H9 (cell line): Measurements from ENCODE around the gene HIGD2B. TPM values are rescaled to one million over a fixed set of nuclear protein-coding genes. Genes with fewer than 3 reads are reported as not detected.

ENCODE experiments used
- DNase-seq: peaks from one replicate; pipeline ENCODE4 v3.0.0-alpha.2; 2017
- H2AFZ ChIP-seq: one replicate; pipeline ENCODE4 v1.6.1; 2013; ENCODE audit warnings: mild to moderate bottlenecking, low read length, control low read depth, moderate library complexity
- H2AK5ac ChIP-seq: 2 replicates; pipeline ENCODE4 v1.6.1; 2013; ENCODE audit warnings: low read length, control low read depth, mixed read lengths; ENCODE audit not compliant: insufficient read length
- H2BK120ac ChIP-seq: one replicate; pipeline ENCODE4 v1.6.1; 2013; ENCODE audit warnings: low read depth, mild to moderate bottlenecking, low read length, control low read depth, inconsistent platforms; ENCODE audit not compliant: poor library complexity, severe bottlenecking
- H2BK12ac ChIP-seq: 2 replicates; pipeline ENCODE4 v1.6.1; 2013; ENCODE audit warnings: low read length, control low read depth, mixed read lengths, low read depth; ENCODE audit not compliant: insufficient read length
- H2BK15ac ChIP-seq: 2 replicates; pipeline ENCODE4 v1.6.1; 2013; ENCODE audit warnings: low read depth, low read length, control low read depth
- H2BK20ac ChIP-seq: one replicate; pipeline ENCODE4 v1.6.1; 2013; ENCODE audit warnings: low read depth, mild to moderate bottlenecking, low read length, control low read depth, inconsistent platforms; ENCODE audit not compliant: poor library complexity, severe bottlenecking
- H2BK5ac ChIP-seq: 2 replicates; pipeline ENCODE4 v1.6.1; 2013; ENCODE audit warnings: low read length, control low read depth, mixed read lengths; ENCODE audit not compliant: insufficient read length
- H3K14ac ChIP-seq: 2 replicates; pipeline ENCODE4 v1.6.1; 2013; ENCODE audit warnings: low read length, control low read depth; ENCODE audit not compliant: insufficient read depth
- H3K18ac ChIP-seq: 2 replicates; pipeline ENCODE4 v1.6.1; 2013; ENCODE audit warnings: low read depth, mild to moderate bottlenecking, mixed read lengths, low read length, control low read depth; ENCODE audit not compliant: insufficient read length
- H3K23ac ChIP-seq: 2 replicates; pipeline ENCODE4 v1.6.1; 2013; ENCODE audit warnings: low read length, control low read depth, mixed read lengths, low read depth; ENCODE audit not compliant: insufficient read length
- H3K23me2 ChIP-seq: 2 replicates; pipeline ENCODE4 v1.6.1; 2013; ENCODE audit warnings: low read depth, mild to moderate bottlenecking, mixed read lengths, low read length, control low read depth; ENCODE audit not compliant: insufficient read length, poor library complexity, severe bottlenecking
- H3K27ac ChIP-seq: 2 replicates; pipeline ENCODE4 v1.5.1; 2013; ENCODE audit warnings: low read length, control low read depth, mixed read lengths, low read depth; ENCODE audit not compliant: insufficient read length
- H3K27me3 ChIP-seq: 2 replicates; pipeline ENCODE4 v1.6.1; 2013; ENCODE audit warnings: low read length, control low read depth, inconsistent platforms; ENCODE audit not compliant: insufficient read depth
- H3K4ac ChIP-seq: 2 replicates; pipeline ENCODE4 v1.6.1; 2013; ENCODE audit warnings: low read depth, mild to moderate bottlenecking, control low read depth, inconsistent platforms, low read length, moderate library complexity
- H3K4me1 ChIP-seq: 2 replicates; pipeline ENCODE4 v1.6.1; 2013; ENCODE audit warnings: low read length, control low read depth, inconsistent platforms; ENCODE audit not compliant: insufficient read depth
- H3K4me2 ChIP-seq: 2 replicates; pipeline ENCODE4 v1.6.1; 2013; ENCODE audit warnings: low read length, control low read depth, mixed read lengths; ENCODE audit not compliant: insufficient read length, insufficient read depth
- H3K56ac ChIP-seq: 2 replicates; pipeline ENCODE4 v1.6.1; 2013; ENCODE audit warnings: low read depth, mild to moderate bottlenecking, mixed read lengths, low read length, control low read depth; ENCODE audit not compliant: insufficient read length
- H3K79me1 ChIP-seq: 2 replicates; pipeline ENCODE4 v1.6.1; 2013; ENCODE audit warnings: low read depth, mild to moderate bottlenecking, moderate library complexity, low read length, control low read depth, inconsistent platforms; ENCODE audit not compliant: insufficient read depth, poor library complexity, severe bottlenecking
- H3K79me2 ChIP-seq: 2 replicates; pipeline ENCODE4 v1.6.1; 2013; ENCODE audit warnings: low read length, control low read depth, inconsistent platforms; ENCODE audit not compliant: insufficient read depth
- H3K9ac ChIP-seq: 2 replicates; pipeline ENCODE4 v1.6.1; 2013; ENCODE audit warnings: low read length, control low read depth, mixed read lengths; ENCODE audit not compliant: insufficient read length; ENCODE audit errors: extremely low read depth
- H3K9me3 ChIP-seq: one replicate; pipeline ENCODE4 v1.6.1; 2013; ENCODE audit warnings: low read depth, low read length, inconsistent platforms; ENCODE audit not compliant: control insufficient read depth
- H3T11ph ChIP-seq: one replicate; pipeline ENCODE4 v1.6.1; 2013; ENCODE audit warnings: mild to moderate bottlenecking, low read length, control low read depth, inconsistent platforms
- H4K20me1 ChIP-seq: one replicate; pipeline ENCODE4 v1.6.1; 2013; ENCODE audit not compliant: control insufficient read depth, insufficient read length, insufficient read depth
- H4K5ac ChIP-seq: 2 replicates; pipeline ENCODE4 v1.6.1; 2013; ENCODE audit warnings: low read depth, mild to moderate bottlenecking, mixed read lengths, low read length, control low read depth; ENCODE audit not compliant: insufficient read length
- H4K8ac ChIP-seq: replicated peaks from 2 replicates; pipeline ENCODE4 v1.6.1; 2013; ENCODE audit warnings: low read length, control low read depth, mixed read lengths, low read depth; ENCODE audit not compliant: insufficient read length
- H4K91ac ChIP-seq: 2 replicates; pipeline ENCODE4 v1.6.1; 2013; ENCODE audit warnings: low read depth, mild to moderate bottlenecking, moderate library complexity, mixed read lengths, low read length, control low read depth; ENCODE audit not compliant: insufficient read length
- H3K27ac Mint-ChIP-seq, 3 experiments: 2 replicates in 2 of 3; 3 replicates in 1 of 3; pipeline ENCODE4 v1.8.0; 2020 to 2021; ENCODE audit warnings: mixed read lengths in 3 of 3, mild to moderate bottlenecking in 1 of 3, moderate library complexity in 1 of 3
- H3K27me3 Mint-ChIP-seq: 2 replicates; pipeline ENCODE4 v1.8.0; 2021; ENCODE audit warnings: low read depth, mild to moderate bottlenecking, moderate library complexity, mixed read lengths
- H3K36me3 Mint-ChIP-seq, 3 experiments: 2 replicates in 2 of 3; 3 replicates in 1 of 3; pipeline ENCODE4 v1.8.0; 2020 to 2021; ENCODE audit warnings: low read depth in 3 of 3, mixed read lengths in 3 of 3; ENCODE audit not compliant: insufficient read depth in 1 of 3
- H3K4me1 Mint-ChIP-seq, 2 experiments: 2 replicates each; pipeline ENCODE4 v1.8.0; 2020; ENCODE audit warnings: mixed read lengths in 2 of 2
- H3K4me3 Mint-ChIP-seq, 2 experiments: 2 replicates in 1 of 2; 3 replicates in 1 of 2; pipeline ENCODE4 v1.8.0; 2020 to 2021; ENCODE audit warnings: mild to moderate bottlenecking in 2 of 2, mixed read lengths in 2 of 2, moderate library complexity in 1 of 2
- H3K9me3 Mint-ChIP-seq, 2 experiments: 2 replicates in 1 of 2; 3 replicates in 1 of 2; pipeline ENCODE4 v1.8.0; 2020; ENCODE audit warnings: mild to moderate bottlenecking in 2 of 2, mixed read lengths in 2 of 2, moderate library complexity in 1 of 2
- whole genome bisulfite sequencing: extraction: QIAGEN DNeasy Blood & Tissue Kit; methylation state at CpG from one replicate; pipeline ENCODE4 v1.1.7; 2013; ENCODE audit warnings: missing lambda C conversion rate, low lambda C conversion rate, mixed read lengths; ENCODE audit not compliant: insufficient read length; ENCODE audit errors: extremely low coverage; 5-methylcytosine and 5-hydroxymethylcytosine counted together
- total RNA-seq: library from RNA; stranded (reverse); gene quantifications from 2 replicates; pipeline ENCODE4 v1.2.1, GENCODE V29; 2021
- TF ChIP-seq, protein P1 (sequence below): fragments of 200-600 bp; sonication (generic); conservative IDR thresholded peaks from 3 replicates; pipeline ENCODE4 v1.8.0; 2021; ENCODE audit warnings: antibody characterized with exemption, mild to moderate bottlenecking

HIGD2B gene
- total RNA-seq, 1 experiment from 2014 or later, result not detected

DNA sequence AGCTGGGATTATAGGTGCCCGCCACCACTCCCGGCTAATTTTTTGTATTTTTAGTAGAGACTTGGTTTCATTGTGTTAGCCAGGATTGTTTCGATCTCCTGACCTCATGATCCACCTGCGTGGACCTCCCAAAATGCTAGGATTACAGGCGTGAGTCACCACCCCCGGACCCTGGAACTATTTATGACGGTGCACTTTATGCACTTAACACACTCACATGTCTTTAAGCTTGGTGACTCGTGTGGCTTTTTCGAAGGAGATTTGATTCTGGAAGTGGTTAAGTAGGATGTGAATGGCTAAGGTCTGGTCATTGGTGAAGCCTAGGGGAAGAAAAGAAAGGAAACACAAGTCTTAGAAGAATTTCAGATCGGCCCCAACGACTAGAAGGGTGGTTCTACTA is 20.3 kb upstream of the HIGD2B start:
- H3K4me2 ChIP-seq, result no peak overlapping the region
- H3K4me3 Mint-ChIP-seq, result no peak overlapping the region
- H2BK5ac ChIP-seq, result no peak overlapping the region
- no peak overlapping the region for H4K8ac ChIP-seq
- H2BK120ac ChIP-seq, result no peak overlapping the region
- H3K27ac ChIP-seq, result no peak overlapping the region
- no peaks in the 10 kb centered on the region for H3K27me3 Mint-ChIP-seq
- H3K4ac ChIP-seq, result no peak overlapping the region
- no peak for DNase-seq
- H2BK20ac ChIP-seq, result no peak overlapping the region
- WGBS, result no CpG with 5 or more reads among the region's 11 CpGs
- H3K27ac Mint-ChIP-seq, result peak overlapping the region in 2 of 3 experiments; percentile 3 to 5; a peak in 3 of 7 replicates
- H3K79me2 ChIP-seq, result peaks cover 3% of the 10 kb centered on the region; the same call in 1 of the 2 replicates
- H3K36me3 Mint-ChIP-seq, result peaks cover 0 to 2% (median 0%) of the 10 kb centered on the region in 3 experiments; a peak in 3 of 7 replicates
- no peak overlapping the region for H3K14ac ChIP-seq
- no peak overlapping the region for H4K91ac ChIP-seq
- H4K20me1 ChIP-seq, result no peaks in the 10 kb centered on the region
- H3K79me1 ChIP-seq, result no peaks in the 10 kb centered on the region
- no peak overlapping the region for H3K56ac ChIP-seq
- no peak overlapping the region for H2AK5ac ChIP-seq
- no peak overlapping the region for H3T11ph ChIP-seq
- no peaks in the 10 kb centered on the region for H3K9me3 Mint-ChIP-seq
- H2AFZ ChIP-seq, result no peak overlapping the region
- no peaks in the 10 kb centered on the region for H3K9me3 ChIP-seq
- no peak overlapping the region for H3K23ac ChIP-seq
- H3K18ac ChIP-seq, result no peak overlapping the region
- no peak overlapping the region for H2BK15ac ChIP-seq
- no peaks in the 10 kb centered on the region for H3K23me2 ChIP-seq
- H3K27me3 ChIP-seq, result no peaks in the 10 kb centered on the region
- TF ChIP-seq, protein P1, sequence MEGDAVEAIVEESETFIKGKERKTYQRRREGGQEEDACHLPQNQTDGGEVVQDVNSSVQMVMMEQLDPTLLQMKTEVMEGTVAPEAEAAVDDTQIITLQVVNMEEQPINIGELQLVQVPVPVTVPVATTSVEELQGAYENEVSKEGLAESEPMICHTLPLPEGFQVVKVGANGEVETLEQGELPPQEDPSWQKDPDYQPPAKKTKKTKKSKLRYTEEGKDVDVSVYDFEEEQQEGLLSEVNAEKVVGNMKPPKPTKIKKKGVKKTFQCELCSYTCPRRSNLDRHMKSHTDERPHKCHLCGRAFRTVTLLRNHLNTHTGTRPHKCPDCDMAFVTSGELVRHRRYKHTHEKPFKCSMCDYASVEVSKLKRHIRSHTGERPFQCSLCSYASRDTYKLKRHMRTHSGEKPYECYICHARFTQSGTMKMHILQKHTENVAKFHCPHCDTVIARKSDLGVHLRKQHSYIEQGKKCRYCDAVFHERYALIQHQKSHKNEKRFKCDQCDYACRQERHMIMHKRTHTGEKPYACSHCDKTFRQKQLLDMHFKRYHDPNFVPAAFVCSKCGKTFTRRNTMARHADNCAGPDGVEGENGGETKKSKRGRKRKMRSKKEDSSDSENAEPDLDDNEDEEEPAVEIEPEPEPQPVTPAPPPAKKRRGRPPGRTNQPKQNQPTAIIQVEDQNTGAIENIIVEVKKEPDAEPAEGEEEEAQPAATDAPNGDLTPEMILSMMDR, result no peak
- no peaks in the 10 kb centered on the region for H3K4me1 ChIP-seq
- H2BK12ac ChIP-seq, result no peak overlapping the region
- H3K4me1 Mint-ChIP-seq, result no peaks in the 10 kb centered on the region
- H3K9ac ChIP-seq, result no peak overlapping the region
- H4K5ac ChIP-seq, result no peak overlapping the region
